HCT116 (cell line): Measurements from ENCODE around the gene GMPPA.

Experiments used
- CBX3 ChIP-seq: IDR thresholded peaks from 2 replicates; pipeline ENCODE4 v1.6.1; 2012; ENCODE audit warnings: low read depth
- CTCF ChIP-seq, 3 experiments: fragments of 200-600 bp in 1 of 3; sonication (generic) in 1 of 3; IDR thresholded peaks in 2 of 3; conservative IDR thresholded peaks in 1 of 3; 2 replicates each; pipeline ENCODE4 v1.5.1; 2012 to 2017; ENCODE audit warnings: low read depth in 2 of 3, low read length in 2 of 3, antibody characterized with exemption in 1 of 3, borderline replicate concordance in 1 of 3, control low read depth in 1 of 3, mild to moderate bottlenecking in 1 of 3, mixed read lengths in 1 of 3, mixed run types in 1 of 3, moderate library complexity in 1 of 3; ENCODE audit not compliant: insufficient read depth in 1 of 3
- EZH2 ChIP-seq: fragments of 200-600 bp; sonication (generic); IDR thresholded peaks from 2 replicates; pipeline ENCODE4 v1.6.1; 2017; ENCODE audit warnings: antibody characterized with exemption, mixed run types
- EZH2phosphoT487 ChIP-seq: fragments of 200-600 bp; IDR thresholded peaks from 2 replicates; pipeline ENCODE4 v1.6.1; 2018; ENCODE audit warnings: antibody characterized with exemption, borderline replicate concordance
- FOSL1 ChIP-seq: IDR thresholded peaks from 2 replicates; pipeline ENCODE4 v1.6.1; 2012; ENCODE audit warnings: low read depth
- MAX ChIP-seq: IDR thresholded peaks from 2 replicates; pipeline ENCODE4 v1.6.1; 2012
- POLR2A ChIP-seq: IDR thresholded peaks from 2 replicates; pipeline ENCODE4 v1.7.0; 2011; ENCODE audit warnings: borderline replicate concordance; ENCODE audit not compliant: insufficient read depth, insufficient read length; ENCODE audit errors: extremely low read depth
- POLR2AphosphoS5 ChIP-seq: IDR thresholded peaks from 2 replicates; pipeline ENCODE4 v1.6.1; 2011; ENCODE audit warnings: mild to moderate bottlenecking, low read depth, low read length, moderate library complexity
- YY1 ChIP-seq: IDR thresholded peaks from 2 replicates; pipeline ENCODE4 v1.6.1; 2011; ENCODE audit warnings: low read length, low read depth, moderate library complexity, mild to moderate bottlenecking; ENCODE audit not compliant: insufficient replicate concordance; ENCODE audit errors: extremely low read depth
- ZFX ChIP-seq: fragments of 450-650 bp; IDR thresholded peaks from 2 replicates; pipeline ENCODE4 v1.6.1; 2017
- ZNF274 ChIP-seq: fragments of 200-500 bp; sonication (Bioruptor generic); IDR thresholded peaks from 2 replicates; pipeline ENCODE4 v1.6.1; 2014; ENCODE audit warnings: mild to moderate bottlenecking, low read depth, low read length, inconsistent platforms

- no peak for TF ChIP-seq CTCF (IDR thresholded peaks at IDR 0.05 in 2 of 3, conservative IDR thresholded peaks at IDR 0.05 in 1 of 3; ENCODE audit: borderline replicate concordance in 1 of 3, insufficient read depth in 1 of 3, low read depth in 2 of 3, low read length in 2 of 3)
- TF ChIP-seq EZH2 = no peak
- TF ChIP-seq POLR2AphosphoS5 = no peak
- no peak for TF ChIP-seq POLR2A
- TF ChIP-seq ZFX = no peak
- no peak for TF ChIP-seq ZNF274
- no peak for TF ChIP-seq CBX3
- TF ChIP-seq FOSL1 = no peak
- TF ChIP-seq MAX = no peak
- no peak for TF ChIP-seq EZH2phosphoT487
- TF ChIP-seq YY1 = no peak
Observed at GRCh38 chr2:219480004-219480403, 18.7 kb upstream of the GMPPA start.
